Spleen (tissue), 7 donors: ENCODE results near the gene ZNF136.

Experiments
- CTCF ChIP-seq, 11 experiments: fragments of 200-600 bp in 7 of 11; fragments of 450-650 bp in 4 of 11; sonication (generic) in 4 of 11; IDR thresholded peaks in 8 of 11; conservative IDR thresholded peaks in 3 of 11; 1 replicate in 7 of 11; 2 replicates in 4 of 11; pipeline versions ENCODE4 v1.4.0 to v1.8.0; 2016 to 2021; ENCODE audit warnings: antibody characterized with exemption in 11 of 11, inconsistent platforms in 4 of 11, mild to moderate bottlenecking in 1 of 11
- POLR2A ChIP-seq, 3 donors: fragments of 450-650 bp; IDR thresholded peaks; one replicate each; pipeline ENCODE4 v1.5.1; 2017; ENCODE audit warnings: antibody characterized with exemption in 3 of 3, mild to moderate bottlenecking in 1 of 3
- POLR2AphosphoS5 ChIP-seq, 3 donors: sonication (generic); formaldehyde crosslinking; IDR thresholded peaks; one replicate each; pipeline ENCODE4 v1.5.1; 2017; ENCODE audit warnings: antibody characterized with exemption in 3 of 3
- donor health status: DM: no; HTN: no; CAD: no; lungs with moderate emphysema.
- donor health status: DM: no; HTN: no; CAD: no.
- donor health status: DM: no; HTN: no; CAD: no.

DNA sequence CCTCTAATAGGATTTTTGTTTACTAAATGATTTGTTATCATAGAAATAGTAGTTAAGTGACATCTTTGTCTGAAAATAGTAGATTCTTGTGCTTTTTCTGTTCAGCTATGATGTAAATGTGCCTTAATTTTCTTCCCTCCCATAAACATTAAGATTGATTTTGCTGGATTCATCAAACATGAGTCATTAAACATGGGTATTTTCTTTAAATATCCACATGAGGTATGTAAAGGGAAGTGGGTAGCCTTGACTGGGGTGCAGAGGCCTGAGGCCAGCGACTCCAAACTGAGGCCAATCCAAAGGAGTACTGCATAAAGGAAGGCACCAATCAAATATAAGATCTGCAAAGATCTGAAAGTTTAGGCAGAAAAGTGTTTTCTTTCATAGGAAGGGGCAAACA is 3.7 kb downstream of the ZNF136 start:
- TF ChIP-seq CTCF (IDR thresholded peaks at IDR 0.05 in 8 of 11, conservative IDR thresholded peaks at IDR 0.05 in 3 of 11): no peak
- TF ChIP-seq POLR2A (IDR thresholded peaks at IDR 0.05): no peak
- no peak for TF ChIP-seq POLR2AphosphoS5 (IDR thresholded peaks at IDR 0.05)
